Right cardiac atrium (tissue), 5 donors: ENCODE measurements around the gene IRAK3. TPM values are rescaled to one million over a fixed set of nuclear protein-coding genes. Genes with fewer than 3 reads are reported as not detected.

Experiments used
- ATAC-seq, 2 donors: fragments of 200-7000 bp; cut with Tn5 transposase; one replicate each; pipeline versions ENCODE4 v1.8.0 to v1.9.1; 2020; ENCODE audit warnings: moderate library complexity in 2 of 2, mild to moderate bottlenecking in 1 of 2
- DNase-seq, 3 donors: peaks; one replicate each; pipeline ENCODE4 v3.0.0-alpha.2; 2020
- H3K27ac ChIP-seq: one replicate; pipeline ENCODE4 v1.5.1; 2013; ENCODE audit warnings: mild to moderate bottlenecking, low read length, control low read depth, moderate library complexity
- H3K27me3 ChIP-seq: one replicate; pipeline ENCODE4 v1.6.1; 2013; ENCODE audit not compliant: control insufficient read depth, insufficient read depth
- H3K4me1 ChIP-seq: one replicate; pipeline ENCODE4 v1.6.1; 2013; ENCODE audit warnings: low read length; ENCODE audit not compliant: control insufficient read depth, insufficient read depth
- H3K4me3 ChIP-seq: one replicate; pipeline ENCODE4 v1.5.1; 2013; ENCODE audit warnings: low read length, control low read depth
- H3K9me3 ChIP-seq: one replicate; pipeline ENCODE4 v1.6.1; 2013; ENCODE audit warnings: low read length; ENCODE audit not compliant: control insufficient read depth
- WGBS: extraction: QIAGEN DNeasy Blood & Tissue Kit; methylation state at CpG from one replicate; pipeline ENCODE4 v1.1.7; 2013; 5-methylcytosine and 5-hydroxymethylcytosine counted together
- intact Hi-C, 4 donors: fragments of 100-400 bp; cut with DNase I; formaldehyde crosslinking; loops; one replicate each; pipeline versions ENCODE4 v1.11.0 to v1.14.0; 2022 to 2023
- long read RNA-seq, 4 donors: library from polyadenylated mRNA; unstranded; transcript quantifications; one replicate each; pipeline ENCODE4 v2.0.0, GENCODE V29; 2020 to 2021
- polyA plus RNA-seq: library from polyadenylated mRNA; stranded (reverse); fragments of 200-250 nt; gene quantifications from one replicate; pipeline ENCODE4 v1.2.3, GENCODE V29; 2013
- total RNA-seq, 4 donors: library from RNA; stranded (reverse); fragmentation: NEBNext Ultra II Directional; extraction: Animal tissue kit (Norgen Biotek cat#: 25700); gene quantifications; one replicate each; pipeline ENCODE4 v1.2.1, GENCODE V29; 2021
- donor health status: healthy with polysubstance abuse.
- donor health status: DM: no; HTN: yes; CAD: no.
- donor health status: DM: no; HTN: no; CAD: no.
- donor health status: DM: no; HTN: yes; CAD: no; lungs with severe emphysema.
- donor health status: DM: yes; HTN: yes; CAD: no.

IRAK3 gene, protein sequence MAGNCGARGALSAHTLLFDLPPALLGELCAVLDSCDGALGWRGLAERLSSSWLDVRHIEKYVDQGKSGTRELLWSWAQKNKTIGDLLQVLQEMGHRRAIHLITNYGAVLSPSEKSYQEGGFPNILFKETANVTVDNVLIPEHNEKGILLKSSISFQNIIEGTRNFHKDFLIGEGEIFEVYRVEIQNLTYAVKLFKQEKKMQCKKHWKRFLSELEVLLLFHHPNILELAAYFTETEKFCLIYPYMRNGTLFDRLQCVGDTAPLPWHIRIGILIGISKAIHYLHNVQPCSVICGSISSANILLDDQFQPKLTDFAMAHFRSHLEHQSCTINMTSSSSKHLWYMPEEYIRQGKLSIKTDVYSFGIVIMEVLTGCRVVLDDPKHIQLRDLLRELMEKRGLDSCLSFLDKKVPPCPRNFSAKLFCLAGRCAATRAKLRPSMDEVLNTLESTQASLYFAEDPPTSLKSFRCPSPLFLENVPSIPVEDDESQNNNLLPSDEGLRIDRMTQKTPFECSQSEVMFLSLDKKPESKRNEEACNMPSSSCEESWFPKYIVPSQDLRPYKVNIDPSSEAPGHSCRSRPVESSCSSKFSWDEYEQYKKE
- total RNA-seq: 10 to 100 TPM in 1 of 4 donors, 1 to 10 TPM in 3; 6.7 to 17.0 (median 9.3) TPM
- 4.1 TPM for polyA plus RNA-seq
- long read RNA-seq, donor 1, full-length matches to known transcripts: 4 of 10 reads
- long read RNA-seq, donor 1, partial matches to known transcripts: 0 of 10 reads
- long read RNA-seq, donor 1, other reads (novel, unspliced or antisense): 6 of 10 reads
- long read RNA-seq, donor 2: 0 reads
- long read RNA-seq, donor 3, full-length matches to known transcripts: 12 of 18 reads
- long read RNA-seq, donor 3, partial matches to known transcripts: 2 of 18 reads
- long read RNA-seq, donor 3, other reads (novel, unspliced or antisense): 4 of 18 reads
- long read RNA-seq, donor 4: 0 reads

GRCh38 chr12:66188584-66189485 lies at the start of gene IRAK3:
Gene IRAK3 (plus strand): TSS chr12:66189214. CDS start chr12:66189300, 86 bp downstream.
- peak; percentile 98 to 99 for ATAC-seq
- WGBS: 17% methylated on average over 82 of the region's 82 CpGs
- intact Hi-C loops: no loop called here
- peaks cover 3% of the 10 kb centered on the region for H3K4me1 ChIP-seq
- H3K9me3 ChIP-seq: no peaks in the 10 kb centered on the region
- H3K27ac ChIP-seq: peak within 1 kb of the TSS; percentile 84
- no peaks in the 10 kb centered on the region for H3K27me3 ChIP-seq
- peak; percentile 94 to 97 (median 96) for DNase-seq
- H3K4me3 ChIP-seq: peak within 1 kb of the TSS; percentile 81

GRCh38 chr12:66139328-66139727 lies 49.7 kb upstream of the IRAK3 start:
- no peaks in the 10 kb centered on the region for H3K27me3 ChIP-seq
- DNase-seq: no peak
- H3K27ac ChIP-seq: no peak overlapping the region
- intact Hi-C loops: no loop called here
- ATAC-seq: no peak
- 73% methylated on average over 2 of the region's 2 CpGs for WGBS
- peaks cover 5% of the 10 kb centered on the region for H3K4me1 ChIP-seq
- H3K9me3 ChIP-seq: no peaks in the 10 kb centered on the region
- H3K4me3 ChIP-seq: no peak overlapping the region

GRCh38 chr12:66140731-66141130 lies 48.3 kb upstream of the IRAK3 start:
- Histone ChIP-seq H3K27me3 (no peaks in the 10 kb centered on the region), H3K9me3 (no peaks in the 10 kb centered on the region), H3K4me1 (peaks cover 6% of the 10 kb centered on the region), H3K4me3 (no peak overlapping the region), H3K27ac (no peak overlapping the region)
- DNase-seq: no peak
- ATAC-seq: no peak
- intact Hi-C loops: no loop called here

GRCh38 chr12:66141299-66141698 lies 47.7 kb upstream of the IRAK3 start:
- Histone ChIP-seq H3K4me3 (no peak overlapping the region), H3K4me1 (peaks cover 6% of the 10 kb centered on the region), H3K27ac (no peak overlapping the region), H3K27me3 (no peaks in the 10 kb centered on the region), H3K9me3 (no peaks in the 10 kb centered on the region)
- ATAC-seq: no peak
- no peak for DNase-seq
- 99% methylated on average over 2 of the region's 2 CpGs for WGBS
- intact Hi-C loops: no loop called here

- DNase-seq (no peak), ATAC-seq (no peak)
- no peak overlapping the region for H3K27ac ChIP-seq
- intact Hi-C loops: no loop called here
- no peak overlapping the region for H3K4me3 ChIP-seq
- no peaks in the 10 kb centered on the region for H3K9me3 ChIP-seq
- H3K27me3 ChIP-seq: no peaks in the 10 kb centered on the region
- H3K4me1 ChIP-seq: peaks cover 6% of the 10 kb centered on the region
Observed at GRCh38 chr12:66142826-66143225, 46.2 kb upstream of the IRAK3 start.

DNA sequence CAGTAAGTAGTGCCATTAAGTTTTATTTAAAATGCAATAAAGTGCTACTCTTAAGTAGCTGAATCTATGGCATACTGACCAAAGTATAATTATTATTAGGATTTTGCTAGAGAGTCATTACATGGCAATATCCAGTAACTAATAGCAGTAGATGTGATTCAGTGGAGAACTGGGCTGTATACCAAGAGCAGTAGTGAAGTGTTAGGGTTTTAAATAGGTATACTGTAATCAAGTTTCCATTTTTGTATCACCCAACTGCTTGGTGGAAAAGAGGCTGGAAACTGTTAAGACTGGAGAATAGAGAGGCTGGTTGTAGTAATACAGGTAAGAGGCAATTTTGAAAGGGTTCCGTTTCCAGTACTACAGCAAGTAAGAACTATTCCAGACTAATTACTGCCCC lies 45.1 kb upstream of the IRAK3 start:
- no peaks in the 10 kb centered on the region for H3K9me3 ChIP-seq
- ATAC-seq (peak; percentile 54 to 69), DNase-seq (no peak)
- WGBS: 82% methylated on average over 1 of the region's 1 CpG
- H3K4me3 ChIP-seq: no peak overlapping the region
- peaks cover 6% of the 10 kb centered on the region for H3K4me1 ChIP-seq
- no peaks in the 10 kb centered on the region for H3K27me3 ChIP-seq
- no peak overlapping the region for H3K27ac ChIP-seq
- intact Hi-C loops: no loop called here

DNA sequence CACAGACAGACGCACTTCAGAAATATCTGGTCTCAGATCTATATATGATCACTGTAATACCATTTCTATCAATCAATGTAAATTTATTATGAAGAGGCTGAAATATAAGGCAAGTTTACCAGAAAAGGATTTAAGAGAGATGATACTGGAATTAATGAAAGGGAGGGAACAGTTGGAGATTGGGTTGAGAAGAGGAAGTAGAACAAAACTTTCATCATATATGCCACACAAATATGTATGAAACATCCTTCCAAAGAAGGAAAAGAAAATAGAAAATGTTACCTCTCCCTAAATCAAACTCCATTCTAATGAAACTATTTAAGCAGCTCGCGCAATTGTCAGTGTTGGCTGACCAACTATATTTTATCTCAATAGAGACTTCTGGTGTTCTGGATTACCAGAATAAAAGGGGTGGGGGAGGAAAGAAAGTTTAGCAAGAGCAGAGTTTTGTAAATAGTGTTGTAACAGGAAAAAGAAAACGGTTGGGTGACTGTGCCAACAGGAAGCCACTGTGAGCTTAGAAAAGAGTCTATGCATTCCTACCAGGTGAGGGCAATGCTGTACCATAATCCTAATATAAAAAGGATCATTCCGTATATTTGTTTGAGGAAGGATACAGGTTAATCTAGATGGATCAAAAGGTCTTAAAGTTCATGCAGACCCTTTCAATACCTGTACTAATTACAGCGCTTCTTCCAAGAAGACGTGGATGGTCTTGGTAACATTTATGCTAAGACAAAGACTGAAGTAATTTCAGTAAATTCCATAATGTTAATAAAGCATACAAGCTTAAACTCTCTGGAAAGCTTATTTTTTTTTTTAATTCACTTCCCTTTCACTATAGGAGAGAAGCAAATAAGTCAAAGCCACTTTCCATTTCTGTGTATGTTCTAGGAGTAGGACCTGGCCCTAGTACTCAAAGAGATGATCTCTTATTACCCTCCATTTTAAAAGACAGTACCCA lies 43.9 kb upstream of the IRAK3 start:
- no peaks in the 10 kb centered on the region for H3K9me3 ChIP-seq
- H3K4me1 ChIP-seq: peaks cover 6% of the 10 kb centered on the region
- H3K4me3 ChIP-seq: no peak overlapping the region
- no peak overlapping the region for H3K27ac ChIP-seq
- ATAC-seq (peak; percentile 89 to 94), DNase-seq (peak in 2 of 3 donors; percentile 43 to 57)
- 37% methylated on average over 7 of the region's 7 CpGs for WGBS
- intact Hi-C loops: no loop called here
- no peaks in the 10 kb centered on the region for H3K27me3 ChIP-seq

DNA sequence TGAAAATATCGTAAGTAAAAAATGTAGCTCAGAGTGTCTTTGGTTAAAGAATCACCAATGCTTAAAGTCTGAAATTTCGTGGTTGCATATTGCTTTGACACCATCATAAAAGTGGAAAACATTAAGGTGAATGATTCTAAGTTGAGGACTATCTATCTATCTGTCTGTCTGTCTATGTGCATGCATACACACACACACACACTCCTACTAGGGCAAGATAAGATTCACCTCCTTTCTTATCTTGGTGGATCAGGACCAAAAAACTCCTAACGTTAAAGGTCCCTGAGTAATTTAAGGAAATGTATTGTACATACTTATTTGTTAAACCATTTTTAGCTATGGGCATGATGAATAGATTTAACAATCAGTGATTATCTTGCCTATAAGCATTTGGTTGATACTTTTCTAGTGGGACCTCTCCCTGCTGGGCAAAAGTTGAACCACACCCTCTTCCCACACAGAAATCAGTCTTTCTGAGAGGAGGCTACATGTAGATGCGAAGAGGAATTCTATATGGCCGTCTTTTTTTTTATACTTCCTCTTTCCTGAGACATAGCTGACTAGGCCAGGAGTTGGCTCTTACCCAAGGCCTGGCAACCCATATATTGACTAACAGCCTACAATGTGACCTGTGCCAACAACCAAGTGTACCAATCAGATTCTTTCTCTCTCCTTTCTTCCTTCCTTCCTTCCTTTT lies 39.2 kb upstream of the IRAK3 start:
- 73% methylated on average over 5 of the region's 5 CpGs for WGBS
- H3K4me3 ChIP-seq: no peak overlapping the region
- ATAC-seq: peak; percentile 23 to 47
- peak; percentile 25 to 69 (median 48) for DNase-seq
- intact Hi-C loops: no loop called here
- H3K4me1 ChIP-seq: no peaks in the 10 kb centered on the region
- no peaks in the 10 kb centered on the region for H3K27me3 ChIP-seq
- no peaks in the 10 kb centered on the region for H3K9me3 ChIP-seq
- H3K27ac ChIP-seq: no peak overlapping the region

DNA sequence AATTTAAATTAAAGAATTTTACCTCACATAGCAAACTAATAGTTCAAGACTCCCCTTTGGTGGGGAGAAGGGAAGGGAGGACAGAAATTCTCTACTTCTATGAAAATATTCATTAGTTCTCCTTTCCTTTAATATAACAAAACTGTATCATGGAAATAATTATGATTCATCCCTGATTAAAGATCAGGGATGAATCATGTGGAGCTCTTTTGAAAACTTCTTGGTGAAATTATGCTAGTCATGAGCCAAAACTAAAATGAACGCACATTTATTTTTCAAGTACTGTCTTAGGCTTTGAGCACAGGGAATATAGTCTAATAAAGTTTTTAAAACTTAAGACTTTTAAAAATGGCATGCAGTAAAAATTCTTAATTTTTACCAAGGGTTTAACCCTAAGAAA lies 36.3 kb upstream of the IRAK3 start:
- peaks cover 2% of the 10 kb centered on the region for H3K4me1 ChIP-seq
- H3K27ac ChIP-seq: no peak overlapping the region
- ATAC-seq: no peak
- intact Hi-C loops: no loop called here
- no peaks in the 10 kb centered on the region for H3K9me3 ChIP-seq
- WGBS: 63% methylated on average over 1 of the region's 1 CpG
- no peak overlapping the region for H3K4me3 ChIP-seq
- no peaks in the 10 kb centered on the region for H3K27me3 ChIP-seq
- no peak for DNase-seq
